NB4 (cell line): ENCODE measurements around the gene NKAP.
A peak's percentile ranks its signal among the peaks of the same experiment; 100 is the strongest.

ENCODE experiments used
- DNase-seq: peaks from one replicate; pipeline ENCODE4 v3.0.0; 2010; ENCODE audit warnings: low read depth
- H3K4me3 ChIP-seq: one replicate; pipeline ENCODE4 v1.5.1; 2011; ENCODE audit warnings: mild to moderate bottlenecking, low read depth, low read length, moderate library complexity
- MYC ChIP-seq: IDR thresholded peaks from 2 replicates; pipeline ENCODE4 v1.6.1; 2011; ENCODE audit warnings: low read depth, low read length
- POLR2A ChIP-seq: IDR thresholded peaks from 2 replicates; pipeline ENCODE4 v1.6.1; 2011; ENCODE audit warnings: mild to moderate bottlenecking; ENCODE audit not compliant: insufficient read length; ENCODE audit errors: extremely low read depth
- TF ChIP-seq, protein P1 (sequence below): IDR thresholded peaks from 2 replicates; pipeline ENCODE4 v1.6.1; 2011; ENCODE audit warnings: low read depth, low read length
- TF ChIP-seq, protein P2 (sequence below): IDR thresholded peaks from one replicate; pipeline ENCODE4 v1.5.1; 2012; ENCODE audit warnings: low read depth, low read length

NKAP gene

GRCh38 chrX:119871599-119872395 is 71.8 kb downstream of the NKAP start, which contains the start of the genes NDUFA1 and RNF113A:
NDUFA1 (plus strand) TSS chrX:119871832; CDS start chrX:119871912, 80 bp downstream.
RNF113A (minus strand) TSS chrX:119871733; CDS start chrX:119871613, 120 bp downstream.
- peak within 1 kb of the TSS; percentile 94 for H3K4me3 ChIP-seq
- TF ChIP-seq, protein P1, sequence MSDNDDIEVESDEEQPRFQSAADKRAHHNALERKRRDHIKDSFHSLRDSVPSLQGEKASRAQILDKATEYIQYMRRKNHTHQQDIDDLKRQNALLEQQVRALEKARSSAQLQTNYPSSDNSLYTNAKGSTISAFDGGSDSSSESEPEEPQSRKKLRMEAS = peak; percentile 46
- TF ChIP-seq, protein P2, sequence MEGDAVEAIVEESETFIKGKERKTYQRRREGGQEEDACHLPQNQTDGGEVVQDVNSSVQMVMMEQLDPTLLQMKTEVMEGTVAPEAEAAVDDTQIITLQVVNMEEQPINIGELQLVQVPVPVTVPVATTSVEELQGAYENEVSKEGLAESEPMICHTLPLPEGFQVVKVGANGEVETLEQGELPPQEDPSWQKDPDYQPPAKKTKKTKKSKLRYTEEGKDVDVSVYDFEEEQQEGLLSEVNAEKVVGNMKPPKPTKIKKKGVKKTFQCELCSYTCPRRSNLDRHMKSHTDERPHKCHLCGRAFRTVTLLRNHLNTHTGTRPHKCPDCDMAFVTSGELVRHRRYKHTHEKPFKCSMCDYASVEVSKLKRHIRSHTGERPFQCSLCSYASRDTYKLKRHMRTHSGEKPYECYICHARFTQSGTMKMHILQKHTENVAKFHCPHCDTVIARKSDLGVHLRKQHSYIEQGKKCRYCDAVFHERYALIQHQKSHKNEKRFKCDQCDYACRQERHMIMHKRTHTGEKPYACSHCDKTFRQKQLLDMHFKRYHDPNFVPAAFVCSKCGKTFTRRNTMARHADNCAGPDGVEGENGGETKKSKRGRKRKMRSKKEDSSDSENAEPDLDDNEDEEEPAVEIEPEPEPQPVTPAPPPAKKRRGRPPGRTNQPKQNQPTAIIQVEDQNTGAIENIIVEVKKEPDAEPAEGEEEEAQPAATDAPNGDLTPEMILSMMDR = no peak
- peak; percentile 91 for TF ChIP-seq POLR2A
- peak; percentile 75 for TF ChIP-seq MYC
- DNase-seq = peak; percentile 94

DNA sequence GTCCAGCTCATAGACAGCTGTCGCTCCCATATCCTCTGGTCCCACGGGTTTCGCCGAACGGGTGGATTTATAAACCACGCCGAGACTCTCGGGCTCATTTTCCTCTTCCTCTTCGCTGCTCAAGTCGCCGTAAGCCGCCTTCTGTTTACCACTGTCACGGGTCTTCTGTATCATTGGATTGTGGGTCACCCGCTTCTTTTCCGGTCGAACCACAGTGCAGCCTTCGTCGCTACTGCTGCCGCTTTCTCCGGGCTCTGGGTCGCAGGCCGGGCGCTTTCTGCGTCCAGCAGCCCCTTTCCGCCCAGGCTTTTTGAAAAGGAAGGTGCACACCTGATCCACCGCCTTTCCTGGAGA is 72.3 kb downstream of the NKAP start:
- peak; percentile 59 for DNase-seq
- TF ChIP-seq, protein P2 = no peak
- TF ChIP-seq, protein P1 = no peak
- TF ChIP-seq POLR2A (no peak), MYC (no peak)
- H3K4me3 ChIP-seq = peak overlapping the region; percentile 94
